HL-60/S4 (cell line): ENCODE data around the gene SNX30.

Experiments used
- in situ Hi-C: fragments of 300-500 bp; cut with MboI; formaldehyde crosslinking; loops from 2 replicates; pipeline ENCODE4 v1.14.3; 2022; ENCODE audit warnings: low sequenced_read_pairs

SNX30 gene

GRCh38 chr9:112782218-112782617 is 31.7 kb downstream of the SNX30 start:
- in situ Hi-C loops, result loop anchor here (25.0 kb wide), 1 partner anchor 695 kb away; no protein-coding TSS in a partner anchor

- in situ Hi-C loops, result loop anchor here (25.0 kb wide), 1 partner anchor 696 kb away; no protein-coding TSS in a partner anchor
These were observed 33.0 kb downstream of the SNX30 start for GRCh38 chr9:112783551-112783954.

- in situ Hi-C loops, result loop anchor here (25.0 kb wide), 1 partner anchor 697 kb away; no protein-coding TSS in a partner anchor
These were observed 33.6 kb downstream of the SNX30 start for GRCh38 chr9:112784020-112784785.

GRCh38 chr9:112785986-112786385 is 35.4 kb downstream of the SNX30 start:
- in situ Hi-C loops, result loop anchor here (25.0 kb wide), 1 partner anchor 699 kb away; no protein-coding TSS in a partner anchor

GRCh38 chr9:112786829-112787520 is 36.4 kb downstream of the SNX30 start:
- in situ Hi-C loops, result loop anchor here (25.0 kb wide), 1 partner anchor 700 kb away; no protein-coding TSS in a partner anchor

- in situ Hi-C loops, result loop anchor here (25.0 kb wide), 1 partner anchor 701 kb away; no protein-coding TSS in a partner anchor
These were observed 37.4 kb downstream of the SNX30 start for GRCh38 chr9:112787978-112788377.

- in situ Hi-C loops, result loop anchor here (25.0 kb wide), 1 partner anchor 702 kb away; no protein-coding TSS in a partner anchor
These were observed 38.9 kb downstream of the SNX30 start for GRCh38 chr9:112789473-112789872.

GRCh38 chr9:112789891-112790774 is 39.6 kb downstream of the SNX30 start:
- in situ Hi-C loops, result loop anchor here (25.0 kb wide), 1 partner anchor 703 kb away; no protein-coding TSS in a partner anchor

GRCh38 chr9:112792670-112793069 is 42.1 kb downstream of the SNX30 start:
- in situ Hi-C loops, result loop anchor here (25.0 kb wide), 1 partner anchor 705 kb away; no protein-coding TSS in a partner anchor

- in situ Hi-C loops, result loop anchor here (25.0 kb wide), 1 partner anchor 706 kb away; no protein-coding TSS in a partner anchor
These were observed 42.8 kb downstream of the SNX30 start for GRCh38 chr9:112793213-112793810.

- in situ Hi-C loops, result loop anchor here (25.0 kb wide), 1 partner anchor 707 kb away; no protein-coding TSS in a partner anchor
These were observed 44.2 kb downstream of the SNX30 start for GRCh38 chr9:112794731-112795130.

GRCh38 chr9:112795921-112796320 is 45.4 kb downstream of the SNX30 start:
- in situ Hi-C loops, result loop anchor here (25.0 kb wide), 1 partner anchor 709 kb away; no protein-coding TSS in a partner anchor

- in situ Hi-C loops, result loop anchor here (25.0 kb wide), 1 partner anchor 709 kb away; no protein-coding TSS in a partner anchor
These were observed 45.9 kb downstream of the SNX30 start for GRCh38 chr9:112796485-112796884.

- in situ Hi-C loops, result no loop called here
These were observed 58.8 kb downstream of the SNX30 start for GRCh38 chr9:112809351-112809848.

GRCh38 chr9:112809906-112810305 is 59.3 kb downstream of the SNX30 start:
- in situ Hi-C loops, result no loop called here

GRCh38 chr9:112810696-112811490 is 60.3 kb downstream of the SNX30 start:
- in situ Hi-C loops, result no loop called here

- in situ Hi-C loops, result no loop called here
These were observed 61.0 kb downstream of the SNX30 start for GRCh38 chr9:112811518-112811917.

- in situ Hi-C loops, result no loop called here
These were observed 65.3 kb downstream of the SNX30 start for GRCh38 chr9:112815868-112816267.

GRCh38 chr9:112817860-112818203 is 67.3 kb downstream of the SNX30 start:
- in situ Hi-C loops, result no loop called here
